22Rv1 (cell line): ENCODE measurements around the gene COL6A2.

Source experiments
- ZFX ChIP-seq: fragments of 450-650 bp; IDR thresholded peaks from 2 replicates; pipeline ENCODE4 v1.6.1; 2017; ENCODE audit warnings: antibody characterized with exemption, borderline replicate concordance
- TF ChIP-seq, protein P1 (sequence below): fragments of 450-650 bp; IDR thresholded peaks from 2 replicates; pipeline ENCODE4 v1.5.1; 2017; ENCODE audit warnings: mild to moderate bottlenecking

DNA sequence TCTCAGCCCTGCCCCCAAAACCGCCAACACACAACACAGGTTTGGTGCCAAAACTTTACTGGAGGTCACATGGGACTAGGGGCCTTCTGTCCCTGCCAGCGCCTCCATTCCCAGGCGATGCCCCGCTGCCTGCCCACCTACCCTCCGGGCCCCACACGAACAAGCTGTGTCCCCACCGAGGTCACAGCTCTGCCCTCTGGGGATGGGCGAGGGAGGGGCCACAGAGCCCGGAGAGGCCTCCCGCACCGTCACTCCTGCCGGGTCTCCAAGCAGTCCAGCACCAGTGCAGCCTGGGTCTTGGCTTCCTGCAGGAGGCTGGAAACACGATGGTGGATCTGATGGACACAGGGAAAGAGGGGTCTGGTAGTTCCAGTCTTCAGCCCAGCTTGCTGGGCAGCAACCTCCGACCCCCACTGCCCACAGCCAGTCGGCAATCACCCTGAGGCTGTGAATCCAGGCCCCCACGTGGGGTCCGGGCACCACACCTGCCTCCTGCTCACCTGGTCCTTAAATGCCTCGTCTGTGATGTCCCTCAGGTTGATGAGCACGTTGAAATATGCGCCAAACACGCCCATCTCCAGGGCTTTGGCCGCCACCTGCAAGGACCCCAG lies 38.9 kb downstream of the COL6A2 start:
- TF ChIP-seq, protein P1, sequence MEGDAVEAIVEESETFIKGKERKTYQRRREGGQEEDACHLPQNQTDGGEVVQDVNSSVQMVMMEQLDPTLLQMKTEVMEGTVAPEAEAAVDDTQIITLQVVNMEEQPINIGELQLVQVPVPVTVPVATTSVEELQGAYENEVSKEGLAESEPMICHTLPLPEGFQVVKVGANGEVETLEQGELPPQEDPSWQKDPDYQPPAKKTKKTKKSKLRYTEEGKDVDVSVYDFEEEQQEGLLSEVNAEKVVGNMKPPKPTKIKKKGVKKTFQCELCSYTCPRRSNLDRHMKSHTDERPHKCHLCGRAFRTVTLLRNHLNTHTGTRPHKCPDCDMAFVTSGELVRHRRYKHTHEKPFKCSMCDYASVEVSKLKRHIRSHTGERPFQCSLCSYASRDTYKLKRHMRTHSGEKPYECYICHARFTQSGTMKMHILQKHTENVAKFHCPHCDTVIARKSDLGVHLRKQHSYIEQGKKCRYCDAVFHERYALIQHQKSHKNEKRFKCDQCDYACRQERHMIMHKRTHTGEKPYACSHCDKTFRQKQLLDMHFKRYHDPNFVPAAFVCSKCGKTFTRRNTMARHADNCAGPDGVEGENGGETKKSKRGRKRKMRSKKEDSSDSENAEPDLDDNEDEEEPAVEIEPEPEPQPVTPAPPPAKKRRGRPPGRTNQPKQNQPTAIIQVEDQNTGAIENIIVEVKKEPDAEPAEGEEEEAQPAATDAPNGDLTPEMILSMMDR, result no peak
- no peak for TF ChIP-seq ZFX
